SU-DHL-6 (cell line): Measurements from ENCODE around the gene FOSB.

Experiments used
- H2AFZ ChIP-seq: fragments of 200-600 bp; sonication (generic); 2 replicates; pipeline ENCODE4 v1.6.1; 2014; ENCODE audit warnings: low read depth, mild to moderate bottlenecking, moderate library complexity, mixed read lengths, antibody characterized with exemption, low read length; ENCODE audit not compliant: severe bottlenecking
- H3F3A ChIP-seq: fragments of 200-600 bp; shearing (Covaris generic); 2 replicates; pipeline ENCODE4 v1.6.0; 2016; ENCODE audit warnings: antibody characterized with exemption, mild to moderate bottlenecking; ENCODE audit not compliant: insufficient read depth
- H3K27ac ChIP-seq: fragments of 200-600 bp; sonication (generic); 2 replicates; pipeline ENCODE4 v1.5.1; 2016; ENCODE audit warnings: low read depth, mild to moderate bottlenecking, low read length, moderate library complexity, mixed read lengths
- H3K27me3 ChIP-seq: fragments of 200-600 bp; sonication (generic), shearing (Covaris generic); 2 replicates; pipeline ENCODE4 v1.6.0; 2014; ENCODE audit warnings: mild to moderate bottlenecking, low read length
- H3K36me3 ChIP-seq: fragments of 200-600 bp; sonication (generic); 2 replicates; pipeline ENCODE4 v1.6.1; 2014; ENCODE audit warnings: mild to moderate bottlenecking, low read length, mixed read lengths
- H3K4me2 ChIP-seq: fragments of 300-600, 200-600 bp; shearing (Covaris generic), sonication (generic); 2 replicates; pipeline ENCODE4 v1.6.0; 2014; ENCODE audit warnings: low read length, low read depth, mild to moderate bottlenecking; ENCODE audit not compliant: poor library complexity, severe bottlenecking
- H3K4me3 ChIP-seq: fragments of 200-600 bp; sonication (generic); 2 replicates; pipeline ENCODE4 v1.5.1; 2014; ENCODE audit warnings: antibody characterized with exemption, low read length, mild to moderate bottlenecking, mixed read lengths; ENCODE audit not compliant: insufficient read depth, poor library complexity, severe bottlenecking
- H3K79me2 ChIP-seq: fragments of 200-600 bp; sonication (generic); 2 replicates; pipeline ENCODE4 v1.6.1; 2014; ENCODE audit warnings: mild to moderate bottlenecking, low read length, moderate library complexity; ENCODE audit not compliant: insufficient read depth
- H3K9ac ChIP-seq: fragments of 200-600 bp; sonication (generic); 2 replicates; pipeline ENCODE4 v1.7.0; 2014; ENCODE audit warnings: mild to moderate bottlenecking, low read length
- H3K9me2 ChIP-seq: fragments of 200-600 bp; sonication (generic); replicated peaks from 2 replicates; pipeline ENCODE4 v1.6.1; 2014; ENCODE audit warnings: low read length; ENCODE audit not compliant: insufficient read depth
- H3K9me3 ChIP-seq: fragments of 200-600 bp; sonication (generic); 2 replicates; pipeline ENCODE4 v1.6.1; 2014; ENCODE audit warnings: low read length, mixed read lengths; ENCODE audit not compliant: insufficient read depth
- H4K20me1 ChIP-seq: fragments of 200-600 bp; sonication (generic); 2 replicates; pipeline ENCODE4 v1.6.1; 2014; ENCODE audit warnings: low read depth, mild to moderate bottlenecking, antibody characterized with exemption, low read length, moderate library complexity, mixed read lengths
- EZH2phosphoT487 ChIP-seq: fragments of 200-600 bp; sonication (generic), shearing (Covaris generic); conservative IDR thresholded peaks from 2 replicates; pipeline ENCODE4 v1.6.1; 2018; ENCODE audit warnings: mild to moderate bottlenecking, antibody characterized with exemption, low read length, moderate library complexity, mixed read lengths
- TF ChIP-seq, protein P1 (sequence below): fragments of 200-600 bp; sonication (generic); IDR thresholded peaks from one replicate; pipeline ENCODE4 v1.5.1; 2017; ENCODE audit warnings: antibody characterized with exemption, mild to moderate bottlenecking, low read length, moderate library complexity; ENCODE audit not compliant: insufficient read depth, poor library complexity, severe bottlenecking

The FOSB gene

DNA sequence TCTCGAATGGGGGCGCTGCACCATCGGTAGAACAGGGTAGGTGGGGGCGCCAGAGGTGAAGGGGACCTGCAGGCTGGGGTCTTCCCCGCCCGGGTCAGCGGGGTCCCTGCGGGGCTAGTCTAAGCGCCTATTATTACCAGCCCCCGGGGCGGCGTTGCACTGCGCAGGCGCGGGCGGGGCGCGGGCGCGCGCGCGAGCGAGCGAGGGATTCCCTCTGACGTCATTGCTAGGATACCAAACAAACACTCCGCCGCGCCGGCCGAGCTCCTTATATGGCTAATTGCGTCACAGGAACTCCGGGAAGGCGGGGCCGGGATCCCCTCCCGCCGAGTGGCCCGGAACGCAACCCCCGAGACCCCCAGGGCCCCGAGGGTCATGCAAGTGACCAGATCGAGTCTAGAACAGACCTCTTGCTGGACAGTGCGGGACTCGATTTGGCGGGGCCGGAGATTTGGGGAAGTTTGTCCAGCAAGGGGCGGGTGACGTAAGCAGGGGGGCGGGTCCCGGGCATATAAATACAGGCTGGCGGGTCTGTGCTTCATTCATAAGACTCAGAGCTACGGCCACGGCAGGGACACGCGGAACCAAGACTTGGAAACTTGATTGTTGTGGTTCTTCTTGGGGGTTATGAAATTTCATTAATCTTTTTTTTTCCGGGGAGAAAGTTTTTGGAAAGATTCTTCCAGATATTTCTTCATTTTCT lies at the start of gene FOSB:
TSS of gene FOSB (plus strand) at position 541 of the 703 bp plus-strand sequence. CDS start 591 bp downstream, outside the sequence.
- Histone ChIP-seq H3K4me2 (peak within 1 kb of the TSS; percentile 81), H3K9ac (peak within 1 kb of the TSS; percentile 59), H3K27me3 (no peaks in the 10 kb centered on the region), H4K20me1 (no peaks in the 10 kb centered on the region), H3F3A (0 out of 2 replicates have a peak, but pooled peaks cover 3% of the 10 kb centered on the region), H3K9me2 (no peaks in the 10 kb centered on the region), H3K27ac (peak within 1 kb of the TSS; percentile 27; the same call in 1 of the 2 replicates), H3K79me2 (no peaks in the 10 kb centered on the region), H3K9me3 (no peaks in the 10 kb centered on the region), H3K36me3 (no peaks in the 10 kb centered on the region), H3K4me3 (peak within 1 kb of the TSS; percentile 59), H2AFZ (peak within 1 kb of the TSS; percentile 86)
- no peak for TF ChIP-seq EZH2phosphoT487
- TF ChIP-seq, protein P1, sequence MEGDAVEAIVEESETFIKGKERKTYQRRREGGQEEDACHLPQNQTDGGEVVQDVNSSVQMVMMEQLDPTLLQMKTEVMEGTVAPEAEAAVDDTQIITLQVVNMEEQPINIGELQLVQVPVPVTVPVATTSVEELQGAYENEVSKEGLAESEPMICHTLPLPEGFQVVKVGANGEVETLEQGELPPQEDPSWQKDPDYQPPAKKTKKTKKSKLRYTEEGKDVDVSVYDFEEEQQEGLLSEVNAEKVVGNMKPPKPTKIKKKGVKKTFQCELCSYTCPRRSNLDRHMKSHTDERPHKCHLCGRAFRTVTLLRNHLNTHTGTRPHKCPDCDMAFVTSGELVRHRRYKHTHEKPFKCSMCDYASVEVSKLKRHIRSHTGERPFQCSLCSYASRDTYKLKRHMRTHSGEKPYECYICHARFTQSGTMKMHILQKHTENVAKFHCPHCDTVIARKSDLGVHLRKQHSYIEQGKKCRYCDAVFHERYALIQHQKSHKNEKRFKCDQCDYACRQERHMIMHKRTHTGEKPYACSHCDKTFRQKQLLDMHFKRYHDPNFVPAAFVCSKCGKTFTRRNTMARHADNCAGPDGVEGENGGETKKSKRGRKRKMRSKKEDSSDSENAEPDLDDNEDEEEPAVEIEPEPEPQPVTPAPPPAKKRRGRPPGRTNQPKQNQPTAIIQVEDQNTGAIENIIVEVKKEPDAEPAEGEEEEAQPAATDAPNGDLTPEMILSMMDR: no peak

- H3K79me2 ChIP-seq: no peaks in the 10 kb centered on the region
- H3K4me2 ChIP-seq: peak overlapping the region; percentile 40
- H3K27ac ChIP-seq: peak overlapping the region; percentile 75
- TF ChIP-seq EZH2phosphoT487: no peak
- TF ChIP-seq, protein P1: no peak
- no peaks in the 10 kb centered on the region for H3K9me2 ChIP-seq
- H3K9ac ChIP-seq: peak overlapping the region; percentile 42; the same call in 1 of the 2 replicates
- H3K9me3 ChIP-seq: no peaks in the 10 kb centered on the region
- peaks cover 5% of the 10 kb centered on the region for H3F3A ChIP-seq
- no peaks in the 10 kb centered on the region for H4K20me1 ChIP-seq
- H3K36me3 ChIP-seq: no peaks in the 10 kb centered on the region
- no peak overlapping the region for H2AFZ ChIP-seq
- no peak overlapping the region for H3K4me3 ChIP-seq
- H3K27me3 ChIP-seq: no peaks in the 10 kb centered on the region
Measured at GRCh38 chr19:45418802-45419201, 49.0 kb upstream of the FOSB start.

DNA sequence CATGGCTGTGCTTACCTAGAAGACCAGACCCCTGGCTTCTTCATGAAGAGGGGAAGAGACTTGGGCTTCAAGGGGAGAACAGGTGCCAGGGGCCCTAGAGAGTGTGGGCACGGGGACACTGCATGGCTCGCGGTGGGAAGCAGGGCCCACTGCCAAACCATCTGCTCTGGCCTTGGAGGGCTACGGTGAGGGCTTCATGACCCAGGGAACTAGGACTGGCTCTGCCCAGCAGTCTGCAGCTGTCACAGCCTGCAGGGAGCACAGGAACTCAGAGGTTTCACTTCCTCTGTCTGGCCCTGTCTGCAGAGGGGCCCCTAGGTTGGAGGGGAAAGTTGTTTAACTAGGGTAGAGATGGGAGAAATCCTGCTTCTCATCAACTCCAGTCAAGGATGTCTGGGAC lies 48.4 kb upstream of the FOSB start:
- Histone ChIP-seq H3K79me2 (no peaks in the 10 kb centered on the region), H3K27me3 (no peaks in the 10 kb centered on the region), H2AFZ (no peak overlapping the region), H3K9me2 (no peaks in the 10 kb centered on the region), H3K27ac (peak overlapping the region; percentile 75), H3K9ac (peak overlapping the region; percentile 42), H3K9me3 (no peaks in the 10 kb centered on the region), H4K20me1 (no peaks in the 10 kb centered on the region), H3K4me3 (peak overlapping the region; percentile 2), H3F3A (peaks cover 11% of the 10 kb centered on the region), H3K36me3 (no peaks in the 10 kb centered on the region), H3K4me2 (peak overlapping the region; percentile 49)
- no peak for TF ChIP-seq EZH2phosphoT487
- TF ChIP-seq, protein P1: no peak
